GM21528 (cell line): ENCODE results near the gene GPC5.
"Not testable (repeated sequence)": the region's sequence is repeated elsewhere in the genome, so short reads cannot be mapped to it uniquely, and the experiment has no call there.

ENCODE experiments used
- ATAC-seq: cut with Tn5 transposase; IDR thresholded peaks from one replicate; pipeline ENCODE4 v1.9.1; 2021; ENCODE audit warnings: mild to moderate bottlenecking, moderate library complexity; ENCODE audit not compliant: unreplicated experiment, low FRiP score

The GPC5 gene

GRCh38 chr13:91398413-91399188 is at the start of gene GPC5:
Gene GPC5, plus strand, starts transcription at chr13:91398621.
- peak; percentile 98 for ATAC-seq

- ATAC-seq: peak; percentile 60
These were observed 49.5 kb upstream of the GPC5 start for GRCh38 chr13:91348906-91349435.

- ATAC-seq: no peak
These were observed 48.2 kb upstream of the GPC5 start for GRCh38 chr13:91349992-91350911.

- no peak for ATAC-seq
These were observed 47.3 kb upstream of the GPC5 start for GRCh38 chr13:91351123-91351522.

GRCh38 chr13:91351980-91352379 is 46.4 kb upstream of the GPC5 start:
- no peak for ATAC-seq

GRCh38 chr13:91352891-91353290 is 45.5 kb upstream of the GPC5 start:
- ATAC-seq: not testable (repeated sequence)

GRCh38 chr13:91353494-91353893 is 44.9 kb upstream of the GPC5 start:
- ATAC-seq: no peak

GRCh38 chr13:91355099-91355825 is 43.2 kb upstream of the GPC5 start:
- no peak for ATAC-seq

GRCh38 chr13:91355826-91356710 is 42.4 kb upstream of the GPC5 start:
- ATAC-seq: no peak

GRCh38 chr13:91356919-91357612 is 41.4 kb upstream of the GPC5 start:
- ATAC-seq: no peak

- no peak for ATAC-seq
These were observed 40.6 kb upstream of the GPC5 start for GRCh38 chr13:91357613-91358386.

- ATAC-seq: no peak
These were observed 40.0 kb upstream of the GPC5 start for GRCh38 chr13:91358387-91358782.

GRCh38 chr13:91359111-91359510 is 39.3 kb upstream of the GPC5 start:
- ATAC-seq: no peak

GRCh38 chr13:91359631-91360030 is 38.8 kb upstream of the GPC5 start:
- ATAC-seq: no peak

- ATAC-seq: no peak
These were observed 38.1 kb upstream of the GPC5 start for GRCh38 chr13:91360246-91360751.

- no peak for ATAC-seq
These were observed 36.6 kb upstream of the GPC5 start for GRCh38 chr13:91361755-91362271.

GRCh38 chr13:91362908-91363307 is 35.5 kb upstream of the GPC5 start:
- no peak for ATAC-seq

GRCh38 chr13:91368101-91368500 is 30.3 kb upstream of the GPC5 start:
- ATAC-seq: no peak
